Mononuclear cell (primary cell): ENCODE measurements around the gene MADCAM1. TPM values are rescaled to one million over a fixed set of nuclear protein-coding genes. Genes with fewer than 3 reads are reported as not detected.

Source experiments
- H3K27me3 ChIP-seq: 2 replicates; pipeline ENCODE4 v1.6.0; 2011; ENCODE audit warnings: low read length, control low read depth; ENCODE audit not compliant: insufficient read depth
- H3K4me1 ChIP-seq: 2 replicates; pipeline ENCODE4 v1.5.1; 2011; ENCODE audit warnings: mild to moderate bottlenecking, low read length, control low read depth; ENCODE audit not compliant: insufficient read depth
- H3K4me3 ChIP-seq: 2 replicates; pipeline ENCODE4 v1.5.1; 2011; ENCODE audit warnings: mild to moderate bottlenecking, low read length, moderate library complexity
- H3K9me3 ChIP-seq: 2 replicates; pipeline ENCODE4 v1.5.1; 2011; ENCODE audit warnings: low read depth, mild to moderate bottlenecking, control low read depth, low read length
- total RNA-seq: library from RNA; depleted of rRNA; stranded (reverse); fragments of >200 nt; gene quantifications from one replicate; pipeline ENCODE4 v1.2.3, GENCODE V29; 2012

MADCAM1 gene
- total RNA-seq, 1 donor, result not detected

DNA sequence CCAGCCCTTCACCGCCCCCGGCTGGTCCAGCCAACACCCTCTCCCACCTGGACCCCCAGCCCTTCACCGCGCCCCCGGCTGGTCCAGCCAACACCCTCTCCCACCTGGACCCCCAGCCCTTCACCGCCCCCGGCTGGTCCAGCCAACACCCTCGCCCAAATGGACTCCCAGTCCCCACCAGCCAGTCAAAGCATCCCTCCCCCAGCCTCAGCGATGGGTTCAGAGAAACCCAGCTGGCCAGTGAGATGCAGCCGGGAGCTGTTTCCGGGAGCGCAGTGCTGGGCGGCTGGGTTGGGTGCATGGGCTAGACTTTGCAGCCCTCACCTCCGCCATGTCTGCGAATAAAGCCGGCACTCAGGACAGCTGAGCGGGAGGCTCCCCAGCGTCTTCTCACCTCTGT, 28.7 kb downstream of the MADCAM1 start:
- H3K4me3 ChIP-seq, result no peak overlapping the region
- H3K4me1 ChIP-seq, result no peaks in the 10 kb centered on the region
- H3K9me3 ChIP-seq, result no peaks in the 10 kb centered on the region
- no peaks in the 10 kb centered on the region for H3K27me3 ChIP-seq

DNA sequence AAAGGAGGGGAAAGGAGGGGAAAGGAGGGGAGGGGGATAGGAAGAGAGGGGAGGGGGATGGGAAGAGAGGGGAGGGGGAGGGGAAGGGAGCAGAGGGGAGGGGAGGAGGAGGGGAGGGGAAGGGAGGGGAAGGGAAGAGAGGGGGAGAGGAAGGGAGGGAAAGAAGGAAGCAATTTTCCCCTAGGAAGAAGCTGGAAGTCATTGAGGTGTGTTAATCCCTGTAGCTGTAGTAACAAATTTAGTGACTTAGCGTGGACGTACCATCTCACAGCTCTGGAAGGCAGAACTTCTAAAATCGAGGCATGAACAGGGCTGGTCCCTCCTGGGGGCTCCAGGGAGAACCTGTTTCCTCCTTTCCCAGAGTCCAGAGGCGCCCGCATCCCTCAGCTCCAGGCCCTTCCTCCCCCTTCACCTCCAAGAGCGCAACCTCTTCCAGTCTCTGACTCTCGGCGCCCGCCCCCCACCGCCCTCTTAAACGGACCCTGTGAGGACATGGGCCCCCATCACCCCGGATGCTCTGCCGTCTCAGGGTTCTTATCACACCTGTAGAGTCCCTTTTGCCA, 29.7 kb downstream of the MADCAM1 start:
- peaks cover 8% of the 10 kb centered on the region for H3K4me1 ChIP-seq
- no peak overlapping the region for H3K4me3 ChIP-seq
- no peaks in the 10 kb centered on the region for H3K27me3 ChIP-seq
- no peaks in the 10 kb centered on the region for H3K9me3 ChIP-seq

DNA sequence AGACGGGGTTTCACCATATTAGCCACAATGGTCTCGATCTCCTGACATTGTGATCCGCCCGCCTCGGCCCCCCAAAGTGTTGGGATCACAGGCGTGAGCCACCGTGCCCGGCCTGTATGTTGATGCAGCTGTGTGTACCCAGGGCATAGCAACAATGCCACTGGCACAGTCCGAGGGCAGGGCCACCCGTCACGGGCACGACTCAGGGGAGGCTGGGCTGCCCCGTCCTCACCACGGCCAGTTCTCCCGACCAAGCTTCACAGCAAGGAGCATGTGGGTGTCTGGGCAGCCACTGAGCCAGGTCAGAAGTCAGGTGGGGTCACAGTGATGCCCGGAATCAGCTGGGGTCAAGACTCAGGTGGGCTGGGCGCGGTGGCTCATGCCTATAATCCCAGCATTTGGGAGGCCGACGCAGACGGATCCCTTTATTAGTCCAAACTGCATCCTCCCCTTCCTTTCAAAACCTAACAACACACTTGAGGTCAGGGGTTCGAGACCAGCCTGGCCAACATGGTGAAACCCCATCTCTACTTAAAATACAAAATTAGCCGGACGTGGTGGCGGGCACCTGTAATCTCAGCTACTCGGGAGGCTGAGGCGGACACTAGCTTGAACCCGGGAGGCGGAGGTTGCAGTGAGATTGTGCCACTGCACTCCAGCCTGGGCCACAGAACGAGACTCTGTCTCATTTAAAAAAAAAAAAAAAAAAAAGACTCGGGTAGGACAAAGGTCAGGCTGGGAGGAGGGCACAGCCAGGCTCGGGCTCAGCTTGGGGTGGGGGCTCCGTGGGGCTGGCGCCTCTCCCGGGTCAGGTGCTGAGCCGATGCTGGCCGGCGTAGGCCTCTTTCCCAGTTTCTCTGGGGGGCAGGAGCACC, 34.1 kb downstream of the MADCAM1 start:
- H3K27me3 ChIP-seq, result no peaks in the 10 kb centered on the region
- H3K4me3 ChIP-seq, result peak overlapping the region; percentile 75

DNA sequence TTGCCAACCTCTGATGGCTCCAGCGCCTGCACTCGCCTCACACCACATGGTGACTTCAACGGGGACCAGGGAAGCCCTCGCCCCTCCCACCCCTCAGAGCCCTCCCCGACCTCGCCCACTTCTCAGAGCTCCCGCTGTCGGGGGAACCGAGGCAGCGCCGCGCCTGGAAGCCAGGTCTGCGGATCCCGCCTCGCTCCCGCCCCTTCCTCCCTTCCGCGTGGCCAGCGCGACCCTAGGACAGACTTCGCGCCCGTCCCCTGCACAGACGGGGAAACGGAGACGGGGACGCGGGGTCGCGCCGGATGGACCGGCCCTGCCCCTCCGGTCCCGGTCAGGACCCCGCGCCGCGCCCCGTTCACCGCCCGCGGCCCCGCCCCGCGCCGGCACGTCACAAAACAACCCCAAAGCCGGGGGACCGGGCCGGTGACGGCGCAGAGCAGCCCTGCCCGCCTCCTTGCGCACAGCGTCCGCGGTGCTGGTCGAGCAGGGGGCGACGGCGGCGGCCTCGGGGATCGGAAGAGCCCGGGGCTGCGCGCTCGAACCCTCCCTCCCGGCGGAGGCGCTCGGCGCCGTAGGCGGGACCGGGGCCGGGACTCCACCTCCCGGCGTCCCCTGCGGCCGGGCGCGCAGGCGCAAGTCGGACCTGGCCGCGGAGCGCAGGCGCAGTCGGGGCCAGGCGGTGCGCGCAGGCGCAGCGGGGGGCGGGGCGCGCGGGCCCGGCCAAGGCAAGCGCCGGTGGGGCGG, 34.9 kb downstream of the MADCAM1 start:
- Histone ChIP-seq H3K4me3 (peak overlapping the region; percentile 75), H3K9me3 (no peaks in the 10 kb centered on the region), H3K27me3 (no peaks in the 10 kb centered on the region), H3K4me1 (peaks cover 26% of the 10 kb centered on the region)

More for the DNA sequence above, 34.1 kb downstream of the MADCAM1 start:
- Histone ChIP-seq H3K9me3 (no peaks in the 10 kb centered on the region), H3K4me1 (peaks cover 26% of the 10 kb centered on the region)

DNA sequence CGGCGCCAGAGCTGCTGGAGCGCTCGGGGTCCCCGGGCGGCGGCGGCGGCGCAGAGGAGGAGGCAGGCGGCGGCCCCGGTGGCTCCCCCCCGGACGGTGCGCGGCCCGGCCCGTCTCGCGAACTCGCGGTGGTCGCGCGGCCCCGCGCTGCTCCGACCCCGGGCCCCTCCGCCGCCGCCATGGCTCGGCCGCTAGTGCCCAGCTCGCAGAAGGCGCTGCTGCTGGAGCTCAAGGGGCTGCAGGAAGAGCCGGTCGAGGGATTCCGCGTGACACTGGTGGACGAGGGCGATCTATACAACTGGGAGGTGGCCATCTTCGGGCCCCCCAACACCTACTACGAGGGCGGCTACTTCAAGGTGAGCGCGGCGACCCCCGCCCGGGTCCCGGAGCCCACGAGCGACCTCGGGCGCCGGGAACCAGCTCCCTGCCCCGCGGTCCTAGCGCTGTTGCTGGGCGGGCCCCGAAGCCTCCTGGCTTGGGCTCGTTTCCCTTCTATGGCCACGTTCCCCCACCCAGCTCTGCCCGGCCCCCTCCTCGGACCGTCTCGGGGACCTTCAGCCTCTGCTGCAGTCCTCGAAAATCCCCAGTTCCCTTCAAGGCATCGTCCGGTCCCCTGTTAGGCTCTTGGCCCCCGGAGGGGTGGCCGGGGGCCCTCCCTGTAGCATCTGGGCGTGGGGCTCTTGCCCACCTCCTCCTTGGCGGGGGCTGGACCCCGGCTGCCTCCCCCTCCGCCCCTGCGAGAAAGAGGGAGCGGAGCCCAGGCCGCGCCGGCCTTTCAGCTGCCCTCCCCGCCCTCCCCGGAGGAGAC, 35.7 kb downstream of the MADCAM1 start, which contains the start of gene CDC34:
Gene CDC34 (plus strand): TSS at position 8 of the 808 bp plus-strand sequence. CDS start 172 bp downstream, at position 180.
- Histone ChIP-seq H3K4me3 (peak within 1 kb of the TSS; percentile 77), H3K9me3 (no peaks in the 10 kb centered on the region), H3K4me1 (peaks cover 26% of the 10 kb centered on the region), H3K27me3 (no peaks in the 10 kb centered on the region)

DNA sequence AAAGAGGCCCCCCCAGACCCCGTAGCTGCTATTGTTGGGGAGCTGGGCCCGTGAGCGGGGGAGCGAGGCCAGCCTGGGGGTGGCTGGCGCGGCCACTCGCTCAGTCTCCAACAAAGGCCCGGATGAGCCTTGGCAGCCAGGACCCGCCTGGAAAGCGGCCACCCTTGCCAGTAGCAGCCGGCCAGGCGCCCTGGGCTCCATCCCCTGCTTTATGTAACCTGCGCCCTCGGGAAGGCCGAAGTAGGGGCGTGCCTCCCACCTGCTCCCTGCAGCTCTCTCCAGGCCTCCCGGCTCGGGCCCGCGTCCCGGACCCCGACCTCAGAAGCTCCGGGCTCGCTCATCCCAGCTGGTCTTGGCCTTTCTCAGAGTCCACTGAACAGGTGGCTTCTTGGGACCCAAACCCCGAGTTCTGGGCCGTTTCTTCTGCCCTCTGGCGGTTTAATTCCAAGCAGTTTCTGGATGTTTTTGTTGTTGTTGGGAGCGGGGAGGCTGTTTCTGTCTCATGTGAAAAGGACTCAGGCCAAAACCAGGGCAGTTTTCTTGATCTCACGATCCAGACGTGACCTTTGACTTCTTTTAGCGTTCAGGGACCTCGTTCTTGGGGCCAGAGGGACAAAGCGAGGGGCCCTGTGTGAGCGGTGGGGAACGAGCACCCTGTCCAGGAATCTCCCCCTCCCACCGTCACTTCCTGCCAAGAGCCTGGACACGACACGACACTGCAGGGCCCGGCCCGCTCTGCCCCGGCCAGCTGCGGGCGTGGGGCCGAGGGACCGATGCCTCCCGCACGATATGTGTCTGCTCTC, 36.5 kb downstream of the MADCAM1 start:
- Histone ChIP-seq H3K4me1 (peaks cover 26% of the 10 kb centered on the region), H3K9me3 (no peaks in the 10 kb centered on the region), H3K4me3 (peak overlapping the region; percentile 77), H3K27me3 (no peaks in the 10 kb centered on the region)

DNA sequence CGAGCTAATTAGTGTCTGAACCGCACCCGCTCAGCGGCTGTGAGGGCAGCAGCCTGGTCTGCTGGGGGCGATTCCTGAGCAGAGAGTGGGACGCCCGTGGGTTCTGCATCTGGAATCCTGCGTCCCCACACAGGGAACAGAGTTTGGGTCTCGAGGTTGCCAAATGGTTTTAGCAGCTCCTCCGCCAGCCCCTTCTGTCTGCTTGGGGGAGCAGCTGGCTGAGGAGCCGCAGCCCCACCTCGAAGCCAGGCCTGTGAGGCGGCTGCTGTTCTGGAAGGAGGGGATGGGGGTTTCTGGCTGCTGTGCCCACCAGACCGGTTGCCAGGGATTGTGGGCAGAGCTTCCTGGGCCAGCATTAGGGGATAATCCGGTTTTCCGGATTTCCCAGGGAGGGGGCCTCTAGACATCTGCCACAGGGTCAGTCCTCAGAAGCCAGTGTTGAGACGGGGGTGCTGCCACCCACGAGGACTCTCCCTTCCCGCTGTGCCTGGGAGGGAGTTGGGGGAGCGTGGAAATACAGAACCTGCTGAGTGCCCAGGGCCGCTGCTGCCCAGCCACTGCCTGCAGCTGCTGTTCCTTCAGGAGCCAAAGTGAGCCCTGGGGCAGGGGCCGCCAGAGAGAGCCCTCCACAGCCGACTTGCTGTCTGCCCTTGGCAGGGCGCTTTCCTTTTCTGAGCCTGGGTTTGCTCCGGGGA, 37.2 kb downstream of the MADCAM1 start:
- Histone ChIP-seq H3K27me3 (no peaks in the 10 kb centered on the region), H3K4me1 (peaks cover 26% of the 10 kb centered on the region), H3K9me3 (no peaks in the 10 kb centered on the region), H3K4me3 (peak overlapping the region; percentile 77)

DNA sequence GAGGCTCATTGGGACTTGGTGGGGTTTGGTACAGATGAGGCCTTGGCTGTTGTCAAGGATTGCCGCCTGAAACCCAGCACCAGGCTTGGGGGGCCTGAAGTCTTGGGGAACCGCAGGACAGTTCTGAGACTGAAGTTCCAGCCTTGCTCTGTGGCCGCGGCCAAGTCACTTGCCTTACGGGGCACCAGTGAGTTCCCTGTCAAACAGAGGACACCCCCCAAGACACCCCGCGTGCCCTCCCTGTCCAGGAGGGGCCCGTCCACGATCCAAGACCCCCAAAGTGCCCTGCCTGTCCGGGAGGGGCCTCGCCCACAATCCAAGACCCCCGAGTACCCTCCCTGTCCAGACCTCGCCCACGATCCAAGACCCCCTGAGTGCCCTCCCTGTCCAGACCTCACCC, 37.8 kb downstream of the MADCAM1 start:
- H3K9me3 ChIP-seq, result no peaks in the 10 kb centered on the region
- peaks cover 26% of the 10 kb centered on the region for H3K4me1 ChIP-seq
- H3K4me3 ChIP-seq, result no peak overlapping the region
- no peaks in the 10 kb centered on the region for H3K27me3 ChIP-seq

DNA sequence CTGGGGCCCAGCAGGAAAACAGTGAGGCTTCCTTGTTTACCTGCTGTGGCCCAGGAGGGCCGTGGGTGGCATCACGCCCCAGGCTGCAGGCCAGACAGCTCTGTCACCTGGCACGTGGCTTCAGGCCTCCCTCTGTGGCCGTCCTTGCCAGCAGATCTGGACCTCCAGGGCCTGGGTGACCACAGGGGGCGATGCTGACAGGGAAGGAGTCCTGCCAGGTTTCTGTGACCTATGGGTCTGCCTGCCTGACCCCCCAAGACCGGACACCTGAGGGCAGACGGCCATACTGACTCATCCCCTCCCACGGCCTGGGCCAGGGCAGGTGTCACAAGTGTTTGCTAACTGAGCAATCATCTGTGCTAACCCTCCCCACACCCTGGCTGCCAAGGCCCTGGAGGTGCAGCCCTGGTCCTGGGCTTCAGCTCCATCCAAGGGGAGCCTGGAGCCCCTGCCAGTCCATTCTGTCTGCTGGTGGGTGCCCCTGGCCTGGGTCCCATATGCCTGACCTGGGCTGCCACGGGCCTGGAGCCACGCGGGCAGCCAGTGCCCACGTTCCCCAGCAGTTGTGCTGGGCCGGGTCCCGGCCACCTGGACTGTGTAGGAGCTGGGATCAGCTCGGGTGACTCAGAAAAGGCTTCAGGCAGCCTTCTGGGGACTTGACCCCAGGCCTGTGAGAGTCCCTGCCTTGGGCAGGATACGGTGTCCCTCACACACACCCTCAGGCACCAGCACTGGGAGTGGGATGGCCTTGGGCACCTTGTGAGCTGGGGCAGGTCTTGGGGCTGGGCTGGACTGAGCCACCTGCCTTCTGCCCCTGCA, 38.9 kb downstream of the MADCAM1 start:
- H3K4me3 ChIP-seq, result no peak overlapping the region
- peaks cover 25% of the 10 kb centered on the region for H3K4me1 ChIP-seq
- H3K9me3 ChIP-seq, result no peaks in the 10 kb centered on the region
- no peaks in the 10 kb centered on the region for H3K27me3 ChIP-seq

DNA sequence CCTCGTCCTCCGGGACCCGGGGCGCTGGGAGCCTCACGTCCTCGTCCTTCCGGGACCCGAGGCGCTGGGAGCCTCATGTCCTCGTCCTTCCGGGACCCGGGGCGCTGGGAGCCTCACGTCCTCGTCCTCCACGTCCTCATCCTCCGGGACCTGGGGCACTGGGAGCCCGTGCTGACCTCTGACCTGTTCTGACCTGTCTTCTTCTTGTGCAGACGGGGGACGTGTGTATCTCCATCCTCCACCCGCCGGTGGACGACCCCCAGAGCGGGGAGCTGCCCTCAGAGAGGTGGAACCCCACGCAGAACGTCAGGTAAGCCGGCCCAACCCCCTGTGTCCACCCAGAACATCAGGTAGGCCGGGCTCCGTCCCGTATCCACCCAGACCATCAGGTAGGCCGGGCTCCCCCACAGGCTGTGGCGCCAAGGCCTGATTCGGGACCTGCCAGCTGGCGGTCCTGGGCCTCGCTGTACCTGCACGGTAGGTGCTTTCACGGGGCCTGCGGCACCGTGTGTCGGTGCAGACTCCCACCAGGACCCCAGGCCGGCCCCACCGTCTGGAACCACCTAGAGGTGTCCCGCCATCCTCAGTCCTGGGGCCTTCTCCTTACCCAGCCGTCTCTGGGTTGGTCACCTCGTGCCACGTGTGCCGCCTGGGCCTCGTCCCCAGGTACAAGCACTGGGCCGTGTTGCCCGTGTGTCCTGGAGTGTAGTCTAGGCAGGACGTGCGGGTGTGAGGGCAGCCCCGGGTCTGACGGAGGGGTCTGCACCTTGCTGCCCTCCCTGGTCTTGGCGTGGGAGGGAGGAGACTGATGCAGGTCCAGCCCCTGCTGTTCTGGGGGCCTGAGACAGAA, 40.0 kb downstream of the MADCAM1 start:
- Histone ChIP-seq H3K4me3 (no peak overlapping the region), H3K9me3 (no peaks in the 10 kb centered on the region), H3K27me3 (no peaks in the 10 kb centered on the region), H3K4me1 (peaks cover 17% of the 10 kb centered on the region)

DNA sequence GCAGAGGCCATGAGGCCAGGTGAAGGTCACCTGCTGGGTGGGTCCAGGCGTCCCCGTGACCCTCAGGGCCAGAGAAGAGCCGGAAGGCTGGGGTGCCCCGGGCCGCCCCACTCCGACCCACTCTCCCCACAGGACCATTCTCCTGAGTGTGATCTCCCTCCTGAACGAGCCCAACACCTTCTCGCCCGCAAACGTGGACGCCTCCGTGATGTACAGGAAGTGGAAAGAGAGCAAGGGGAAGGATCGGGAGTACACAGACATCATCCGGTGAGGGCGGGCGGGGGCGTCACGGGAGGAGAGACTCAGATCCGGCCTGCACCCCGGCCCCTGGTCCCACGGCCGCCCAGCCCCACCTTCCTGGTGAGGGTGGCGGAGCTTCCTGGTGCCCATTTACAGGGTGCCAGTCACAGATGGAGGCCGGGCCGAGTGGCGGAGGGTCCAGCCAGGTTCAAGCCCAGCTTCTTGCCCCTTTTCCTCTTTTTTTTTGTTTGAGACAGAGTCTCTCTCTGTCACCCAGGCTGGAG, 40.7 kb downstream of the MADCAM1 start:
- H3K4me3 ChIP-seq, result no peak overlapping the region
- H3K9me3 ChIP-seq, result no peaks in the 10 kb centered on the region
- H3K27me3 ChIP-seq, result no peaks in the 10 kb centered on the region
- H3K4me1 ChIP-seq, result peaks cover 17% of the 10 kb centered on the region
